GM08714 (cell line): ENCODE data around the gene POLR2E.

ENCODE experiments used
- H3K4me3 ChIP-seq: fragments of 200-500 bp; sonication (Bioruptor generic); 2 replicates; pipeline ENCODE4 v1.5.1; 2014; ENCODE audit warnings: mild to moderate bottlenecking, low read length, inconsistent platforms
- ZNF274 ChIP-seq: IDR thresholded peaks from 2 replicates; pipeline ENCODE4 v1.6.1; 2012; ENCODE audit warnings: mild to moderate bottlenecking, low read depth, low read length

The POLR2E gene

GRCh38 chr19:1094978-1095701 is at the start of gene POLR2E:
Gene POLR2E (minus strand): TSS chr19:1095375. CDS start chr19:1095315, 60 bp downstream.
- no peak for TF ChIP-seq ZNF274
- H3K4me3 ChIP-seq = peak within 1 kb of the TSS; percentile 86

DNA sequence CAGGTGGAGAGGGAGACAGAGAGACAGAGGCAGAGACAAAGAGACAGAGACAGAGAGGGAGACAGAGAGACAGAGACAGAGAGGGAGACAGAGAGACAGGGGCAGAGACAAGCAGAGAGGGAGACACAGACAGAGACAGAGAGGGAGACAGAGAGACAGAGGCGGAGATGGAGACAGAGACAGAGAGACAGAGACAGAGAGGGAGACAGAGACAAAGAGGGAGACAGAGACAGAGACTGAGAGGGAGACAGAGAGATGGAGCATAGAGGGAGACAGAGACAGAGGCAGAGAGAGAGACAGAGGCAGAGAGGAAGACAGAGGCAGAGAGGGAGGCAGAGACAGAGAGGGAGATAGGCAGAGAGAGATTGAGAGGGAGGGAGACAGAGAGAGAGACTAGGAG is 49.6 kb upstream of the POLR2E start:
- no peak overlapping the region for H3K4me3 ChIP-seq
- TF ChIP-seq ZNF274 = no peak

DNA sequence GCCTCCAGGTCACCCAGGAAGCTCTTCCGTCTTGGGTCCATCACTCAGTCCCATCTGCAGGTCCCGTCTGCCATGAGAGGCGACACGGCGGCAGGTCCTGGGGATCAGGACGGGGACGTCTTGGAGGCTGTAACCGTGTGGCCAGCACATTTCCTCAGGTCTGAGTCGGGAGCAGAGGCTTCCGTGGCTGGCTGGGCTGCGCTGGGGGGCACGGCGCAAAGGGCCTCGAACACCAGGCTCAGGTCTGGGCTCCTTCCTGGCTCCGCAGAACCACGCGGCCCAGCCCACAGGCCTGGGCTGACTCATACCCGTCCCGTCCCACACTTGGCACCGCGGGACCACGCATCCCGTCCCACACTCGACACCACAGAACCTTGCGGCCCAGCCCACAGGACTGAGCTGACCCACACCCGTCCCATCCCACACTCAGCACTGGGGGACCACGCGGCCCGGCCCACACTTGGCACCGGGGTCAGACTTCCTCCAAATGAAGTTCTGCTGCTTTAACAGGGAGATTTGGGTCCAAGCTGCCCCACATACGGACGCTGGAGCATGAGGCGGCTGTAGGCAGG is 48.7 kb upstream of the POLR2E start:
- TF ChIP-seq ZNF274 = no peak
- H3K4me3 ChIP-seq = no peak overlapping the region

GRCh38 chr19:1141944-1142343 is 46.8 kb upstream of the POLR2E start:
- no peak for TF ChIP-seq ZNF274
- no peak overlapping the region for H3K4me3 ChIP-seq

- TF ChIP-seq ZNF274 = no peak
Measured at GRCh38 chr19:1140272-1141027, 45.3 kb upstream of the POLR2E start.

DNA sequence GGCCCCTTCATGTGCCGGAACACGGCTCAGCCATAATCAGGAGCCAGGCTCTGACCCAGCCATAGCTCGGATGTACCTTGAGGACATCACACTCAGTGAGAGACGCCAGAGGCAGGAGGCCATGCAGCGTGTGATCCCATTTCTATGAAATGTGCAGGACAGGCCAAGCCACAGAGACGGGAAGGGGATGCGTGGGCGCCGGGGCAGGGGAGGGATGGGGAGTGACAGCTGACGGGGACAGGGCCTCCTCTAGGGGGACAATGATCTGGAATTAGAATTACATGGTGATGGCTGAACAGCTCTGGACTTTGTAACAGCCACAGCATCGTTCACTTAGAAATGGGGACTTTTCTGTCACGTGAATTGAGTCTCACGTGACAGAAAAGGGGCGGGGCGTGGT is 44.0 kb upstream of the POLR2E start:
- H3K4me3 ChIP-seq = no peak overlapping the region
- TF ChIP-seq ZNF274 = no peak

More at GRCh38 chr19:1140272-1141027, 45.3 kb upstream of the POLR2E start:
- no peak overlapping the region for H3K4me3 ChIP-seq

DNA sequence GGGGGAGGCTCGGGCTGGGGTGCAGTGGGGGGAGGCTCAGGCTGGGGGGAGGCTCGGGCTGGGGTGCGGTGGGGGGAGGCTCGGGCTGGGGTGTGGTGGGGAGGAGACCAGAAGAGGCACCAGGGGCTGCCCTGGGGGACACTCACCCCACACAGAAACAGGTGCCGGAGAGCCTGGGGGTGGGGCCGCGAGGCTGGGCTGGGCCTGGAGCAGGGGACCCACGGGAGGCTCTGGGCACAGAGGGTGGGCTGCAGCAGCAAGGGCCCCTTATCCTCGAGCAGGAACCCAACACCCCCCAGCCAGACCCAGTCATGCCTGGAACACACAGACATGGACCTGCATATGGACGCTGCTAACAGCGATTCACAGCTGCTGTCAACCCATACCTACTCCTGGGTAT is 42.9 kb upstream of the POLR2E start:
- no peak for TF ChIP-seq ZNF274

DNA sequence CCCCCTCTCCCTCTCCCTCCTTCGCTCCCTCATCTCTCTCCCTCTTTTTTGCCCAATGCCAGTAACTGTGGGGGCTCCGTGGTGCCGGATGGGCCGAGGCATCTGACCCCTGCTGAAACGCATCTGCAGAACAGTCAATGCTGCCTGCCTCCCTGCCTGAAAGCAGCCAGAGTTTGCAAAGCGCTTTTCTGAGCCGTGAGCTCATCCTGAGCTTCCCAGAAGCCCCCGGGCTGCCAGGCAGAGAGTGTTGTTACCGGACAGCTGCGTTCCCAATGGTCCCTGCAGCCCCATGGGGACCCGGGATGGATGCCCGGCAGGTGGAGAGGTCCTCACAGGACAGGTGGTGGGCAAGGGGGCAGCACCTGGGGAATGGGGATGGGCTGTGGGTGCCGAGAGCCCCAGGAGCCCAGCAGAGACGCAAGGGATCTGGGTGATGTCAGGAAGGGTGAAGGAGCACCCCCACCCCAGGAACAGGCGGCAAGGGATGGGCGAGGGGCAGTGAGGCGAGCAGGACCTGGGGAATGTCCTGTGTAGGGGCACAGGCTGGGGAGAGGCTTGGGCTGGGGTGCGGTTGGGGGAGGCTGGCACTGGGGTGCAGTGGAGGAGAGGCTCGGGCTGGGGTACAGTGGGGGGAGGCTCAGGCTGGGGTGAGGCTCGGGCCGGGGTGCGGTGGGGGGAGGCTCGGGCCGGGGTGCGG is 41.6 kb upstream of the POLR2E start:
- no peak for TF ChIP-seq ZNF274

More for the DNA sequence above, 42.9 kb upstream of the POLR2E start:
- no peak overlapping the region for H3K4me3 ChIP-seq

GRCh38 chr19:1136201-1136600 is 41.0 kb upstream of the POLR2E start:
- TF ChIP-seq ZNF274 = no peak
- H3K4me3 ChIP-seq = no peak overlapping the region

More for the DNA sequence above, 41.6 kb upstream of the POLR2E start:
- no peak overlapping the region for H3K4me3 ChIP-seq

GRCh38 chr19:1135454-1135853 is 40.3 kb upstream of the POLR2E start:
- no peak overlapping the region for H3K4me3 ChIP-seq
- no peak for TF ChIP-seq ZNF274

- no peak overlapping the region for H3K4me3 ChIP-seq
- no peak for TF ChIP-seq ZNF274
Measured at GRCh38 chr19:1134431-1134830, 39.3 kb upstream of the POLR2E start.

GRCh38 chr19:1133471-1133929 is 38.3 kb upstream of the POLR2E start:
- no peak overlapping the region for H3K4me3 ChIP-seq
- TF ChIP-seq ZNF274 = no peak

GRCh38 chr19:1132552-1133383 is 37.6 kb upstream of the POLR2E start:
- no peak for TF ChIP-seq ZNF274
- H3K4me3 ChIP-seq = peak overlapping the region; percentile 70; the same call in 1 of the 2 replicates
